Fibroblast of lung (primary cell): Measurements from ENCODE around the gene COMMD8. TPM values are rescaled to one million over a fixed set of nuclear protein-coding genes. Genes with fewer than 3 reads are reported as not detected.

Experiments
- DNase-seq, 2 donors: peaks; one replicate each; pipeline versions ENCODE4 v3.0.0 to v3.0.0-alpha.2; 2010; ENCODE audit warnings: low read depth in 2 of 2
- H2AFZ ChIP-seq: 2 replicates; pipeline ENCODE4 v1.5.1; 2012; ENCODE audit warnings: low read length, control low read depth, inconsistent platforms
- H3K27ac ChIP-seq: 2 replicates; pipeline ENCODE4 v1.5.1; 2011; ENCODE audit warnings: low read length, control low read depth; ENCODE audit not compliant: insufficient read depth
- H3K27me3 ChIP-seq: 2 replicates; pipeline ENCODE4 v1.5.1; 2011; ENCODE audit warnings: mild to moderate bottlenecking, low read length; ENCODE audit not compliant: control insufficient read depth, insufficient read depth
- H3K36me3 ChIP-seq: 2 replicates; pipeline ENCODE4 v1.5.1; 2011; ENCODE audit warnings: low read length; ENCODE audit not compliant: control insufficient read depth, insufficient read depth
- H3K4me1 ChIP-seq: 2 replicates; pipeline ENCODE4 v1.5.1; 2011; ENCODE audit warnings: low read length; ENCODE audit not compliant: control insufficient read depth, insufficient read depth; ENCODE audit errors: extremely low read depth
- H3K4me2 ChIP-seq: 2 replicates; pipeline ENCODE4 v1.5.1; 2011; ENCODE audit warnings: low read length, control low read depth; ENCODE audit not compliant: insufficient read depth; ENCODE audit errors: extremely low read depth
- H3K4me3 ChIP-seq, 4 experiments: fragments of 200-600 bp in 1 of 4; sonication (generic) in 1 of 4; replicated peaks in 1 of 4; 2 replicates each; pipeline ENCODE4 v1.5.1; 2011 to 2016; ENCODE audit warnings: low read length in 4 of 4, low read depth in 3 of 4, mild to moderate bottlenecking in 3 of 4, control low read depth in 2 of 4, inconsistent platforms in 1 of 4, mixed read lengths in 1 of 4; ENCODE audit not compliant: insufficient read depth in 1 of 4; ENCODE audit errors: control extremely low read depth in 1 of 4
- H3K79me2 ChIP-seq: 2 replicates; pipeline ENCODE4 v1.5.1; 2012; ENCODE audit warnings: mild to moderate bottlenecking, low read length, inconsistent platforms; ENCODE audit not compliant: control insufficient read depth, insufficient read depth
- H3K9ac ChIP-seq: 2 replicates; pipeline ENCODE4 v1.5.1; 2011; ENCODE audit warnings: mild to moderate bottlenecking, low read length, control low read depth; ENCODE audit not compliant: insufficient read depth
- H3K9me3 ChIP-seq: 2 replicates; pipeline ENCODE4 v1.5.1; 2012; ENCODE audit warnings: low read depth, low read length; ENCODE audit not compliant: control insufficient read depth, insufficient read depth
- H4K20me1 ChIP-seq: 2 replicates; pipeline ENCODE4 v1.5.1; 2011; ENCODE audit warnings: low read length; ENCODE audit not compliant: control insufficient read depth, insufficient read depth; ENCODE audit errors: extremely low read depth
- CTCF ChIP-seq, 2 donors: IDR thresholded peaks in 1 of 2; conservative IDR thresholded peaks in 1 of 2; 1 replicate in 1 of 2; 2 replicates in 1 of 2; pipeline ENCODE4 v1.5.1; 2011 to 2012; ENCODE audit warnings: low read length in 2 of 2, control low read depth in 1 of 2, inconsistent platforms in 1 of 2, low read depth in 1 of 2, mild to moderate bottlenecking in 1 of 2
- EZH2 ChIP-seq: IDR thresholded peaks from 2 replicates; pipeline ENCODE4 v1.5.1; 2012; ENCODE audit warnings: low read length, control low read depth, mild to moderate bottlenecking; ENCODE audit errors: missing control alignments
- polyA plus RNA-seq, 2 donors: library from polyadenylated mRNA; depleted of rRNA in 1 of 2; stranded (reverse) in 1 of 2; unstranded in 1 of 2; fragments of >200 nt; gene quantifications; 2 replicates each; pipeline ENCODE4 v1.2.1, GENCODE V29; 2011 to 2012; ENCODE audit warnings: missing spikeins in 1 of 2
- total RNA-seq: library from RNA; depleted of rRNA; stranded (reverse); fragments of >200 nt; gene quantifications from 2 replicates; pipeline ENCODE4 v1.2.1, GENCODE V29; 2014

The COMMD8 gene
- total and polyA plus RNA-seq, 2 donors (not counting 1 experiment from before 2014, with no cell fraction given): 29.6 to 31.5 TPM

- Histone ChIP-seq H3K4me2 (no peak overlapping the region), H3K36me3 (no peaks in the 10 kb centered on the region), H3K27ac (no peak overlapping the region), H3K4me1 (peaks cover 2% of the 10 kb centered on the region), H3K27me3 (no peaks in the 10 kb centered on the region), H3K9me3 (no peaks in the 10 kb centered on the region), H3K79me2 (no peaks in the 10 kb centered on the region), H3K4me3 (no peak overlapping the region), H3K9ac (no peak overlapping the region), H4K20me1 (no peaks in the 10 kb centered on the region), H2AFZ (no peak overlapping the region)
- TF ChIP-seq EZH2 (no peak), CTCF (conservative IDR thresholded peaks at IDR 0.05 in 1 of 2, IDR thresholded peaks at IDR 0.05 in 1 of 2; ENCODE audit: low read depth in 1 of 2, low read length in 2 of 2) (no peak)
- DNase-seq: no peak
Measured at GRCh38 chr4:47473141-47473750, 9.7 kb upstream of the COMMD8 start.

- no peaks in the 10 kb centered on the region for H3K9me3 ChIP-seq
- H3K9ac ChIP-seq: no peak overlapping the region
- no peak for DNase-seq
- no peak overlapping the region for H2AFZ ChIP-seq
- no peak overlapping the region for H3K4me2 ChIP-seq
- no peaks in the 10 kb centered on the region for H4K20me1 ChIP-seq
- no peaks in the 10 kb centered on the region for H3K79me2 ChIP-seq
- peaks cover 2% of the 10 kb centered on the region for H3K4me1 ChIP-seq
- TF ChIP-seq EZH2: no peak
- TF ChIP-seq CTCF (conservative IDR thresholded peaks at IDR 0.05 in 1 of 2, IDR thresholded peaks at IDR 0.05 in 1 of 2; ENCODE audit: low read depth in 1 of 2, low read length in 2 of 2): no peak
- no peaks in the 10 kb centered on the region for H3K27me3 ChIP-seq
- no peak overlapping the region for H3K27ac ChIP-seq
- no peak overlapping the region for H3K4me3 ChIP-seq
- H3K36me3 ChIP-seq: no peaks in the 10 kb centered on the region
Measured at GRCh38 chr4:47471591-47471990, 8.1 kb upstream of the COMMD8 start.

GRCh38 chr4:47471064-47471463 is 7.6 kb upstream of the COMMD8 start:
- no peaks in the 10 kb centered on the region for H3K36me3 ChIP-seq
- H3K27me3 ChIP-seq: no peaks in the 10 kb centered on the region
- no peaks in the 10 kb centered on the region for H3K9me3 ChIP-seq
- H3K9ac ChIP-seq: no peak overlapping the region
- TF ChIP-seq EZH2 (no peak), CTCF (conservative IDR thresholded peaks at IDR 0.05 in 1 of 2, IDR thresholded peaks at IDR 0.05 in 1 of 2; ENCODE audit: low read depth in 1 of 2, low read length in 2 of 2) (no peak)
- no peak overlapping the region for H3K27ac ChIP-seq
- H3K4me3 ChIP-seq: no peak overlapping the region
- no peak overlapping the region for H2AFZ ChIP-seq
- no peaks in the 10 kb centered on the region for H4K20me1 ChIP-seq
- H3K4me1 ChIP-seq: peaks cover 2% of the 10 kb centered on the region
- no peaks in the 10 kb centered on the region for H3K79me2 ChIP-seq
- no peak overlapping the region for H3K4me2 ChIP-seq
- peak in 1 of 2 donors; percentile 25 for DNase-seq
